ENCODE measurements around the gene CDH5.

GRCh38 chr16:66440271-66440802 lies 73.8 kb downstream of the CDH5 start:
- no peak for TF ChIP-seq CTCF (IDR thresholded peaks at IDR 0.05)
- no peak for TF ChIP-seq POLR2A (IDR thresholded peaks at IDR 0.05)

Data from esophagus squamous epithelium (tissue), 4 donors.